ENCODE data around the gene PLB1.

PLB1 gene

DNA sequence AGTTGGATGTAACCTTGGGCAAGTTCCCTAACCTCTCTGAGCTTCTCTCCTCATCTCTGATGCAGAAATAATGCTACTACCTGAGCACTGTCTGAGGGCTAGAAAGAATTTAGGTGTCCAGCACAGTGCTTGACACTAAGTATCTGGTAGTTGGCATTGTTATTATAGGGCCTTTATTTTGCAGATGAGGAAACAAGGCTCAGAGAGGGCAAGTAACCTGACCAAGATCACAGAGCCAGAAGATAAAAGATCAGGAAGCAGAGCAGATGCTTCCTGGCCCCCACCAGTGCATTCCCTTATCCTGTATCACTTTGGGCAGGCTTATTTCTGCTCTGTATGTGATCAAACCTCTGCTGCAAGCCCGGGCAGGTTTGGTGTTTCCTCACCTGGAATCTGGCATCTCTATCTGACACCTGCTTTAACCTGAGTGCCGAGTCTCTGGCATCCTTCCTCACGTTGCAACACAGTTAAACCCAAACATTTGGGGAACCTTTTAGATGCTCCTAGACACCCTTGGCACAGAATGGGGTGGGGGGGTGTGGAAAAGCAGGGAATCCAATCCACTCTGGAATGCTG, 69.9 kb downstream of the PLB1 start:
- Mint-ChIP-seq H3K27me3 (no peaks in the 10 kb centered on the region), H3K4me1 (peaks cover 6% of the 10 kb centered on the region), H3K27ac (no peak overlapping the region), H3K4me3 (peak overlapping the region; percentile 83), H3K9me3 (no peaks in the 10 kb centered on the region), H3K36me3 (ENCODE audit: low read depth) (no peaks in the 10 kb centered on the region)
- no peak for DNase-seq
- ATAC-seq, result no peak

- ATAC-seq (peak; percentile 98), DNase-seq (peak; percentile 95)
- Mint-ChIP-seq H3K4me3 (peak overlapping the region; percentile 83), H3K27me3 (no peaks in the 10 kb centered on the region), H3K36me3 (ENCODE audit: low read depth) (no peaks in the 10 kb centered on the region), H3K9me3 (peaks cover 4% of the 10 kb centered on the region), H3K4me1 (peaks cover 6% of the 10 kb centered on the region), H3K27ac (no peak overlapping the region)
Measured at GRCh38 chr2:28566521-28567041, 70.7 kb downstream of the PLB1 start.

- ATAC-seq (peak; percentile 20), DNase-seq (peak; percentile 28)
- Mint-ChIP-seq H3K36me3 (ENCODE audit: low read depth) (no peaks in the 10 kb centered on the region), H3K27ac (no peak overlapping the region), H3K9me3 (peaks cover 9% of the 10 kb centered on the region), H3K4me3 (peak overlapping the region; percentile 83), H3K4me1 (peaks cover 6% of the 10 kb centered on the region), H3K27me3 (no peaks in the 10 kb centered on the region)
Measured at GRCh38 chr2:28567061-28567471, 71.2 kb downstream of the PLB1 start.

GRCh38 chr2:28568036-28568435, 72.2 kb downstream of the PLB1 start:
- no peak overlapping the region for H3K27ac Mint-ChIP-seq
- no peak for ATAC-seq
- no peak for DNase-seq

GRCh38 chr2:28568533-28568932, 72.7 kb downstream of the PLB1 start:
- DNase-seq (no peak), ATAC-seq (no peak)
- H3K4me1 Mint-ChIP-seq, result peaks cover 6% of the 10 kb centered on the region
- H3K4me3 Mint-ChIP-seq, result no peak overlapping the region
- H3K36me3 Mint-ChIP-seq (ENCODE audit: low read depth), result no peaks in the 10 kb centered on the region
- peaks cover 9% of the 10 kb centered on the region for H3K9me3 Mint-ChIP-seq
- no peaks in the 10 kb centered on the region for H3K27me3 Mint-ChIP-seq
- no peak overlapping the region for H3K27ac Mint-ChIP-seq

More at GRCh38 chr2:28568036-28568435, 72.2 kb downstream of the PLB1 start:
- H3K27me3 Mint-ChIP-seq, result no peaks in the 10 kb centered on the region
- H3K4me3 Mint-ChIP-seq, result peak overlapping the region; percentile 83
- no peaks in the 10 kb centered on the region for H3K36me3 Mint-ChIP-seq (ENCODE audit: low read depth)
- H3K9me3 Mint-ChIP-seq, result peaks cover 9% of the 10 kb centered on the region
- peaks cover 6% of the 10 kb centered on the region for H3K4me1 Mint-ChIP-seq

DNA sequence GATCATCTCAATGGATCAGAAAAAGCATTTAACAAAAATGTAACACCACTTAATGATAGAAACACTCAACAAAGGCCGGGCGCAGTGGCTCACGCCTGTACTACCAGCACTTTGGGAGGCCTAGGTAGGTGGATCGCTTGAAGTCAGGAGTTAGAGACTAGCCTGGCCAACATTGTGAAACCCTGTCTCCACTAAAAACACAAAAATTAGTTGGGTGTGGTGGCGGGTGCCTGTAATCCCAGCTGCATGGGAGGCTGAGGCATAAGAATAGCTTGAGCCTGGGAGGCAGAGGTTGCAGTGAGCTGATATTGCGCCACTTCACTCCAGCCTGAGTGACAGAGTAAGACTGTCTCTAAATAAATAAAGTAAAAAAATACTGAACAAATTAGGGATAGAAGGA, 74.6 kb downstream of the PLB1 start:
- Mint-ChIP-seq H3K4me1 (peaks cover 6% of the 10 kb centered on the region), H3K9me3 (peaks cover 9% of the 10 kb centered on the region), H3K27ac (no peak overlapping the region), H3K27me3 (no peaks in the 10 kb centered on the region), H3K4me3 (no peak overlapping the region), H3K36me3 (ENCODE audit: low read depth) (no peaks in the 10 kb centered on the region)
- ATAC-seq, result no peak
- DNase-seq, result no peak

DNA sequence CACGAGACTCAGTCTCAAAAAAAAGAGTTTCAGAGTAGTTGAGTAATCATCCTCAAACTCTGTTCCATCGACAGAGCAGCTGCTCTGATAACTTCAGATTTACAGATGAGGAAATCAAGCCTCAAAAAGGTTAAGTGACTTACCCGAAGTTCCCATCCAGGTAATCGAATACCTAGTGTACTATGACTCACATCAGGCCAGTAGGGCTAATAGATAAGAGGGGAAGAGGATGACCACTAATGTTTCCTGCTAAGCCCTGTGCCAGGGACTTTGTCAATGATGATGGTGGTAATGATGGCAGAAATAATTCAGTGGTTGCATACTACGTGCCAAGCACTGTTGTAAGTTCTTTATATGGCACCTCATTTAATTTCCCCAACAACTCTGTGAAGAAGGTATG, 80.9 kb downstream of the PLB1 start:
- Mint-ChIP-seq H3K27ac (no peak overlapping the region), H3K36me3 (ENCODE audit: low read depth) (no peaks in the 10 kb centered on the region), H3K9me3 (peaks cover 3% of the 10 kb centered on the region), H3K4me3 (no peak overlapping the region), H3K4me1 (peaks cover 2% of the 10 kb centered on the region), H3K27me3 (no peaks in the 10 kb centered on the region)
- DNase-seq (no peak), ATAC-seq (no peak)

DNA sequence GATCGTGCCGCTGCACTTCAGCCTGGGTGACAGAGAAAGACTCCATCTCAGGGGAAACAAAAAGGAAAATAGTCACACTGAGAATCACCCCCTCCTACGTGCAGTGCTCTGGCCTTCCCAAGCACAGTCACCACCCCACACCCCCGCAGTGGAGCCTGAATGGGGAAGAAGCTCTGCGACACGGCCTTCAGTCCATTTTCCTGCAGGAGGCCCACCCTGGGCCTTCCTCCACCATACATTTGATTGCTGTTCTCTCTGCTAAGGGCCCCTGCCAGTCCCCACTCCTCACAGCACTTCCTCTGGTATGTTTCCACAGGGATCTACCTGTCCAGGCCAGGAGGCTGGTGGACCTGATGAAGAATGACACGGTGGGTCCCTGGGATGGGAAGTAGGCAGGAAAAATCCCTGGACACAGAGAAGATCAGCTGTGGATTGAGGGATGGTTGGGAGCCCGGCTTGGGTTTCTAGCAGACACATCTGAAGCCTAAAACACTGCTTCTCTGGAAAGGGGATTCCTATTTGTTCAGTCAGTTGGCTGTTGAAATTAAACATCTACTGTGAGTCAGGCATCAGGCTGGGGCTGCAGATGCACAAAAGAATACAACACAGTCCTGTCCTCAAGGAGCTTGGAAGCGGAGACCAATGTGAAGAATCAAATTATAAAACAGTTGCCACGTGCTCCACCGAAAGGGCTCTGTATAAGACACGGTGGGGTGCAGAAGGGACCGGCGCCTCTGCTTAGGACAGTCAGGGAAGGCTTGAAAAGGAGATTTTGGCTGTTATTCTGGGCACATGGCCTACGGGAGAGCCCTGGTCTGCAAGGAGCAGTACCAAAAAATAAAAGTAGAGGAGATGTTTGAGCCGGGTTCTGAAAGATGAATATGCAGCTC, 82.2 kb downstream of the PLB1 start:
- ATAC-seq, result no peak
- no peak for DNase-seq
- Mint-ChIP-seq H3K4me1 (peaks cover 6% of the 10 kb centered on the region), H3K9me3 (no peaks in the 10 kb centered on the region), H3K27ac (no peak overlapping the region), H3K27me3 (no peaks in the 10 kb centered on the region), H3K36me3 (ENCODE audit: low read depth) (no peaks in the 10 kb centered on the region), H3K4me3 (no peak overlapping the region)

DNA sequence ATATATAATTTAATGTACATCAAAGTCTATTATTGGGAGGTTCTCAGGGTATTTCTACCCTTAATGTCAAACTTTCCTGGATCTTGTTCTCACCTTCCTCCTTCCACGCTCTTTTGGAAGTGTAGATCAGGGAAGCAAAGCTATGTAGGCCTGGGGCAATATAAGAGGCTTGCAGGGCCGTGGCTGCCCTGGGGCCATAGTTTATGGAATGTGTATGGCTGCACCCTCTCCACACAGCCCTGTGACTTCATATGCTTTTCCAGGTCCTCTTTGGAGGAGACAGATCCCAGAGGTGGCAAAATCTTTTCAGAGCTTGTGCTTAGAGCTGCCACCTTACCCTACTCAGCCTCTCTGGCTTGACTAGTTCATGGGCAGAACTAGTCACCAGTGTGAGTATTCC, 82.9 kb downstream of the PLB1 start:
- no peaks in the 10 kb centered on the region for H3K27me3 Mint-ChIP-seq
- no peaks in the 10 kb centered on the region for H3K36me3 Mint-ChIP-seq (ENCODE audit: low read depth)
- DNase-seq (no peak), ATAC-seq (no peak)
- no peak overlapping the region for H3K27ac Mint-ChIP-seq
- H3K4me3 Mint-ChIP-seq, result no peak overlapping the region
- peaks cover 13% of the 10 kb centered on the region for H3K4me1 Mint-ChIP-seq
- H3K9me3 Mint-ChIP-seq, result no peaks in the 10 kb centered on the region

GRCh38 chr2:28579606-28580005, 83.7 kb downstream of the PLB1 start:
- Mint-ChIP-seq H3K9me3 (no peaks in the 10 kb centered on the region), H3K36me3 (ENCODE audit: low read depth) (no peaks in the 10 kb centered on the region), H3K4me1 (peaks cover 21% of the 10 kb centered on the region), H3K4me3 (no peak overlapping the region), H3K27me3 (no peaks in the 10 kb centered on the region), H3K27ac (no peak overlapping the region)
- ATAC-seq (no peak), DNase-seq (no peak)

DNA sequence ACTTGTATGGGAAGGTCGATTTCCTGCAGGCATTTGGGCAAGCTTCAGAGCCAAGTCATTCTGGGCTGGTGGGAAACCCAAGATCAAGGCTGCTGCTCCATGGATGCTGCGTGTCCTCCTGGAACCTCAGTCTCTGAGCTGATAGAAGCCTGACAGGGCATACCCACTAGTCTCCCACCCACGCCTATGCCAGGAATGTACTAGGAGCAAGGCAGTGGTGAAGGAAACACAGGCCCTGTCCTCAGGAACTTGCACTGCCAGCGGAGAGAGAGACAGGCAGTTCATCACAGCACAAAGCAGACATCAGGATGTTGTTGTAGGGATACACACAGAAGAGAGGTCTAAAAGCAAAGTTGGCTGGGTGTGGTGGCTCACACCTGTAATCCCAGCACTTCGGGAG, 84.2 kb downstream of the PLB1 start:
- no peaks in the 10 kb centered on the region for H3K36me3 Mint-ChIP-seq (ENCODE audit: low read depth)
- ATAC-seq (no peak), DNase-seq (no peak)
- no peak overlapping the region for H3K27ac Mint-ChIP-seq
- no peaks in the 10 kb centered on the region for H3K27me3 Mint-ChIP-seq
- H3K4me3 Mint-ChIP-seq, result no peak overlapping the region
- H3K9me3 Mint-ChIP-seq, result no peaks in the 10 kb centered on the region
- peaks cover 26% of the 10 kb centered on the region for H3K4me1 Mint-ChIP-seq

DNA sequence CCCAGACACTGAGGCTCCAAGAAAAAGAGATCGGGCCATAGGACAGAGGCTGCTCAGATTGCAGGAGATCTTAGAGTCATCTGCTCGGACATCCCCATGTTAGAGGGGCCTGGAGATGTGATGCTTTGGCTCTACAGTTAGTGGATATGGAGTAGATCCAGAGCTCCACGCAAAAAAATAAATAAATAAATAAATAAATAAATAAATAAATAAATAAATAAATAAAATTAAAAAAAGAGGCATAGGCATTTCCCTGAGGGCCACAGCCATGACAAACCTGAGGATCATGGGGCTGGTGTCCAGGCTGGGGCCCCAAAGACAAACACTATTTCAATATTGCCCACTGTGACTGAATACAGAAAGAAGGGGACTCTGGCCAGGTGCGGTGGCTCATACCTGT, 85.5 kb downstream of the PLB1 start:
- DNase-seq (no peak), ATAC-seq (no peak)
- Mint-ChIP-seq H3K27ac (no peak overlapping the region), H3K4me3 (no peak overlapping the region), H3K27me3 (no peaks in the 10 kb centered on the region), H3K9me3 (no peaks in the 10 kb centered on the region), H3K4me1 (peaks cover 35% of the 10 kb centered on the region), H3K36me3 (ENCODE audit: low read depth) (no peaks in the 10 kb centered on the region)

DNA sequence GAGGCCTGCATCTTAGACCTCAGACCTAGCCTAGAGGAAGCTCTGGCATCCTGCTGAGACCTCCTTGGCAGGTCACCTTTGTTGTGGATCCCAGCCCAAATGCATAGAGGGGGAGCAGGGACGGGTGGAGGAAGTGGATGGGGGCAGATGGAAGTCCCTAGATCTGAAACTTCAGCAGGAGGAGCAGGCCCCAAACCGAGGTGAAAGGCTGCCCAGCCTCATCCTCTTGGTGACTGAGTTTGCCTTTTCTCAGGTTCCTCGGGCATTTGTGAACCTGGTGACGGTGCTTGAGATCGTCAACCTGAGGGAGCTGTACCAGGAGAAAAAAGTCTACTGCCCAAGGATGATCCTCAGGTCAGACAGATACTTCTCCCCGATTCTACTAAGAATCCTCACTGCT, 86.3 kb downstream of the PLB1 start:
- DNase-seq, result no peak
- Mint-ChIP-seq H3K27me3 (no peaks in the 10 kb centered on the region), H3K36me3 (ENCODE audit: low read depth) (no peaks in the 10 kb centered on the region), H3K9me3 (no peaks in the 10 kb centered on the region), H3K4me3 (no peak overlapping the region), H3K27ac (no peak overlapping the region), H3K4me1 (peaks cover 42% of the 10 kb centered on the region)
- ATAC-seq, result no peak

- no peak overlapping the region for H3K4me3 Mint-ChIP-seq
- peaks cover 46% of the 10 kb centered on the region for H3K4me1 Mint-ChIP-seq
- H3K27ac Mint-ChIP-seq, result no peak overlapping the region
- H3K27me3 Mint-ChIP-seq, result no peaks in the 10 kb centered on the region
- H3K36me3 Mint-ChIP-seq (ENCODE audit: low read depth), result no peaks in the 10 kb centered on the region
- no peaks in the 10 kb centered on the region for H3K9me3 Mint-ChIP-seq
- ATAC-seq, result no peak
- DNase-seq, result no peak
Measured at GRCh38 chr2:28582595-28582994, 86.7 kb downstream of the PLB1 start.

DNA sequence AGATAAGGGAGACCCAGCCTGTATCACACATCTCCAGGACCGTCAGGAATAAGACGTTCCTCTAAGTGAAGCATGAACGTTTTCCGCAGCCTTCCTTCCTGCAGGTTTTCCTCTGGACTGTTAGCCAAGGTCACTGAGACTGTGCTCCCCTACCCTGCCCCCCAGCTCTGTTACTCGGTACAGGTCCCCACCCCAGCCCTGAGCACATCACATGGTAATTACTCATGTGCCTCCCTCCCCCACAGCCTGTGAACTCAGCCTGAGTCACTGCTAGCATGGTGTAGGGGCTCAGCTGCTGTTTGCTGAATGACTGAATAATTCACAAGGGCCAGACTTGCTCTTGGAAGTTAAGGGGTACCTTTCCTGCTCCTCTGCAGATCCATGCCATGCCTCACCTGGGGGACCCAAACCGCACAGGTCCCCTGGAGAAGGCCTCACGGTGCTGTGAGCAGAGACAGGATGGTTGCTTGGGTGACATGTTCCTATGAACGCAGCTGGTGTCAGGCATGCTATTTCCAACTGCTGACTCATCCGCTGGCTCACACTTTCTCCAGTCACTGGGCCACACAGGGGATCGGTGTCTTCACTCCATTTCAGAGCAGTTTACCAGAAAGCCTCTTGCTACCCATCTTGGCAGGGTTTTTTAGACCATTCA, 88.2 kb downstream of the PLB1 start:
- DNase-seq (peak; percentile 76), ATAC-seq (peak; percentile 96)
- Mint-ChIP-seq H3K4me1 (peaks cover 56% of the 10 kb centered on the region), H3K9me3 (no peaks in the 10 kb centered on the region), H3K4me3 (peak overlapping the region; percentile 25), H3K36me3 (ENCODE audit: low read depth) (no peaks in the 10 kb centered on the region), H3K27me3 (no peaks in the 10 kb centered on the region), H3K27ac (peak overlapping the region; percentile 80)

All from activated naive CD8-positive, alpha-beta T cell treated with anti-CD3 and anti-CD28 coated beads, Interleukin-2, amount 50 U/mL, for 24 hours (primary cell).